Measurements from ENCODE around the gene ATP5MK.

DNA sequence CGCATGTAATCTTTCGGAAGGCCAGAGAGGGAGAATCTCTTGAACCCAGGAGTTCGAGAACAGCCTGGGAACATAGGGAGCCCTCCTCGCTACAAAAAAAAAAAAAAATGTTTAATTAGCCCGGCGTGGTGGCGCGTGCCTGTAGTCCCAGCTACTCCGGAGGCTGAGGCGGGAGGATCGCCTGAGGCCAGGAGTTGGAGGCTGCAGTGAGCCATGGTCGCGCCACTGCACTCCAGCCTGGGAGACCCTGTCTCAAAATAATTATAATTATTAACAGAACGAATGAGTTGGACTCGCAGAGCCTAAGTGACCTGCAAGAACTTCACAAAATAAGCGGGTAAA lies 46.1 kb downstream of the ATP5MK start:
- TF ChIP-seq, protein P1, sequence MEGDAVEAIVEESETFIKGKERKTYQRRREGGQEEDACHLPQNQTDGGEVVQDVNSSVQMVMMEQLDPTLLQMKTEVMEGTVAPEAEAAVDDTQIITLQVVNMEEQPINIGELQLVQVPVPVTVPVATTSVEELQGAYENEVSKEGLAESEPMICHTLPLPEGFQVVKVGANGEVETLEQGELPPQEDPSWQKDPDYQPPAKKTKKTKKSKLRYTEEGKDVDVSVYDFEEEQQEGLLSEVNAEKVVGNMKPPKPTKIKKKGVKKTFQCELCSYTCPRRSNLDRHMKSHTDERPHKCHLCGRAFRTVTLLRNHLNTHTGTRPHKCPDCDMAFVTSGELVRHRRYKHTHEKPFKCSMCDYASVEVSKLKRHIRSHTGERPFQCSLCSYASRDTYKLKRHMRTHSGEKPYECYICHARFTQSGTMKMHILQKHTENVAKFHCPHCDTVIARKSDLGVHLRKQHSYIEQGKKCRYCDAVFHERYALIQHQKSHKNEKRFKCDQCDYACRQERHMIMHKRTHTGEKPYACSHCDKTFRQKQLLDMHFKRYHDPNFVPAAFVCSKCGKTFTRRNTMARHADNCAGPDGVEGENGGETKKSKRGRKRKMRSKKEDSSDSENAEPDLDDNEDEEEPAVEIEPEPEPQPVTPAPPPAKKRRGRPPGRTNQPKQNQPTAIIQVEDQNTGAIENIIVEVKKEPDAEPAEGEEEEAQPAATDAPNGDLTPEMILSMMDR (IDR thresholded peaks at IDR 0.05; ENCODE audit: low read depth, low read length, poor library complexity, severe bottlenecking): no peak
- no peak for TF ChIP-seq EZH2phosphoT487 (IDR thresholded peaks at IDR 0.05; ENCODE audit: borderline replicate concordance, low read length)

All from DOHH2 (cell line).